ENCODE data around the gene TMPRSS7.

TMPRSS7 gene

GRCh38 chr3:112124907-112125607 is 90.5 kb downstream of the TMPRSS7 start:
- no peaks in the 10 kb centered on the region for H3K9me3 ChIP-seq (ENCODE audit: control insufficient read depth, low read length)
- no peak overlapping the region for H3K9ac ChIP-seq (ENCODE audit: low read length)
- no peak overlapping the region for H4K91ac ChIP-seq (ENCODE audit: low read length)
- H3K4me3 ChIP-seq (ENCODE audit: insufficient read depth in 1 of 2, low read depth in 1 of 2, low read length in 2 of 2), result no peak overlapping the region
- no peak overlapping the region for H2BK5ac ChIP-seq (ENCODE audit: low read depth, low read length, poor library complexity, severe bottlenecking)
- no peak overlapping the region for H2AFZ ChIP-seq (ENCODE audit: low read depth, low read length)
- H3K14ac ChIP-seq (ENCODE audit: low read length in 2 of 2), result no peak overlapping the region
- H3K4ac ChIP-seq (ENCODE audit: low read depth in 1 of 2, low read length in 2 of 2), result no peak overlapping the region
- peaks cover 4 to 7% of the 10 kb centered on the region in 2 experiments for H3K36me3 ChIP-seq (ENCODE audit: control insufficient read depth in 1 of 2, insufficient read depth in 2 of 2, low read depth in 1 of 2, low read length in 2 of 2)
- no peak overlapping the region for H2BK120ac ChIP-seq (ENCODE audit: low read depth, low read length)
- no peak overlapping the region for H3K4me2 ChIP-seq (ENCODE audit: low read length, poor library complexity, severe bottlenecking)
- WGBS, result 58% methylated on average over 5 of the region's 5 CpGs
- H3K4me1 ChIP-seq (ENCODE audit: control insufficient read depth, insufficient read depth, low read depth, low read length), result peaks cover 2% of the 10 kb centered on the region
- peak overlapping the region; percentile 61 for H2AK5ac ChIP-seq (ENCODE audit: low read length, severe bottlenecking)
- no peak overlapping the region for H2BK15ac ChIP-seq (ENCODE audit: low read depth, poor library complexity, severe bottlenecking)
- no peak overlapping the region for H4K8ac ChIP-seq (ENCODE audit: low read length)
- H3K79me1 ChIP-seq (replicated peaks; ENCODE audit: low read length, poor library complexity, severe bottlenecking), result peaks cover 8% of the 10 kb centered on the region
- no peak overlapping the region for H3K23ac ChIP-seq (ENCODE audit: low read length in 2 of 2)
- H3K27ac ChIP-seq (ENCODE audit: low read length, poor library complexity, severe bottlenecking), result no peak overlapping the region
- no peaks in the 10 kb centered on the region for H3K27me3 ChIP-seq (ENCODE audit: control insufficient read depth in 1 of 2, insufficient read depth in 1 of 2, low read length in 2 of 2)
- H2BK12ac ChIP-seq (ENCODE audit: low read length in 2 of 2), result no peak overlapping the region
- no peak for DNase-seq
- H3K18ac ChIP-seq (ENCODE audit: low read depth in 1 of 2, low read length in 2 of 2), result peak overlapping the region in 1 of 2 experiments; percentile 38

GRCh38 chr3:112126511-112126911 is 92.0 kb downstream of the TMPRSS7 start:
- peak overlapping the region; percentile 77 for H3K27ac ChIP-seq (ENCODE audit: low read length, poor library complexity, severe bottlenecking)
- DNase-seq, result no peak
- peak overlapping the region; percentile 63 for H3K9ac ChIP-seq (ENCODE audit: low read length)
- no peak overlapping the region for H4K91ac ChIP-seq (ENCODE audit: low read length)
- H2BK12ac ChIP-seq (ENCODE audit: low read length in 2 of 2), result no peak overlapping the region
- H3K18ac ChIP-seq (ENCODE audit: low read depth in 1 of 2, low read length in 2 of 2), result no peak overlapping the region
- no peak overlapping the region for H2AFZ ChIP-seq (ENCODE audit: low read depth, low read length)
- H3K4me2 ChIP-seq (ENCODE audit: low read length, poor library complexity, severe bottlenecking), result no peak overlapping the region
- no peak overlapping the region for H2BK5ac ChIP-seq (ENCODE audit: low read depth, low read length, poor library complexity, severe bottlenecking)
- H4K8ac ChIP-seq (ENCODE audit: low read length), result no peak overlapping the region
- H2BK120ac ChIP-seq (ENCODE audit: low read depth, low read length), result no peak overlapping the region
- no peaks in the 10 kb centered on the region for H3K9me3 ChIP-seq (ENCODE audit: control insufficient read depth, low read length)
- H3K79me1 ChIP-seq (replicated peaks; ENCODE audit: low read length, poor library complexity, severe bottlenecking), result peaks cover 5% of the 10 kb centered on the region
- no peak overlapping the region for H3K14ac ChIP-seq (ENCODE audit: low read length in 2 of 2)
- H2AK5ac ChIP-seq (ENCODE audit: low read length, severe bottlenecking), result no peak overlapping the region
- H3K4ac ChIP-seq (ENCODE audit: low read depth in 1 of 2, low read length in 2 of 2), result no peak overlapping the region
- H3K27me3 ChIP-seq (ENCODE audit: control insufficient read depth in 1 of 2, insufficient read depth in 1 of 2, low read length in 2 of 2), result no peaks in the 10 kb centered on the region
- 45% methylated on average over 1 of the region's 1 CpG for WGBS
- peaks cover 2% of the 10 kb centered on the region for H3K4me1 ChIP-seq (ENCODE audit: control insufficient read depth, insufficient read depth, low read depth, low read length)
- H3K23ac ChIP-seq (ENCODE audit: low read length in 2 of 2), result no peak overlapping the region
- H3K4me3 ChIP-seq (ENCODE audit: insufficient read depth in 1 of 2, low read depth in 1 of 2, low read length in 2 of 2), result peak overlapping the region in 1 of 2 experiments; percentile 52
- H2BK15ac ChIP-seq (ENCODE audit: low read depth, poor library complexity, severe bottlenecking), result no peak overlapping the region
- H3K36me3 ChIP-seq (ENCODE audit: control insufficient read depth in 1 of 2, insufficient read depth in 2 of 2, low read depth in 1 of 2, low read length in 2 of 2), result peaks cover 4 to 9% of the 10 kb centered on the region in 2 experiments

- Histone ChIP-seq H2AK5ac (ENCODE audit: low read length, severe bottlenecking) (no peak overlapping the region), H3K4me3 (ENCODE audit: insufficient read depth in 1 of 2, low read depth in 1 of 2, low read length in 2 of 2) (peak overlapping the region in 1 of 2 experiments; percentile 52), H2BK15ac (ENCODE audit: low read depth, poor library complexity, severe bottlenecking) (no peak overlapping the region), H3K23ac (ENCODE audit: low read length in 2 of 2) (no peak overlapping the region), H3K9ac (ENCODE audit: low read length) (peak overlapping the region; percentile 63), H4K91ac (ENCODE audit: low read length) (no peak overlapping the region), H3K36me3 (ENCODE audit: control insufficient read depth in 1 of 2, insufficient read depth in 2 of 2, low read depth in 1 of 2, low read length in 2 of 2) (peaks cover 4 to 9% of the 10 kb centered on the region in 2 experiments), H3K4me2 (ENCODE audit: low read length, poor library complexity, severe bottlenecking) (no peak overlapping the region), H3K27ac (ENCODE audit: low read length, poor library complexity, severe bottlenecking) (no peak overlapping the region), H3K4me1 (ENCODE audit: control insufficient read depth, insufficient read depth, low read depth, low read length) (peaks cover 2% of the 10 kb centered on the region), H3K14ac (ENCODE audit: low read length in 2 of 2) (no peak overlapping the region), H2AFZ (ENCODE audit: low read depth, low read length) (no peak overlapping the region), H2BK5ac (ENCODE audit: low read depth, low read length, poor library complexity, severe bottlenecking) (no peak overlapping the region), H3K18ac (ENCODE audit: low read depth in 1 of 2, low read length in 2 of 2) (no peak overlapping the region), H2BK120ac (ENCODE audit: low read depth, low read length) (no peak overlapping the region), H3K79me1 (replicated peaks; ENCODE audit: low read length, poor library complexity, severe bottlenecking) (peaks cover 5% of the 10 kb centered on the region), H2BK12ac (ENCODE audit: low read length in 2 of 2) (no peak overlapping the region), H3K27me3 (ENCODE audit: control insufficient read depth in 1 of 2, insufficient read depth in 1 of 2, low read length in 2 of 2) (no peaks in the 10 kb centered on the region), H3K9me3 (ENCODE audit: control insufficient read depth, low read length) (no peaks in the 10 kb centered on the region), H3K4ac (ENCODE audit: low read depth in 1 of 2, low read length in 2 of 2) (no peak overlapping the region), H4K8ac (ENCODE audit: low read length) (no peak overlapping the region)
- no peak for DNase-seq
- WGBS, result 94% methylated on average over 8 of the region's 10 CpGs
These were observed 93.3 kb downstream of the TMPRSS7 start for GRCh38 chr3:112127522-112128494.

All from mesenchymal stem cell (in vitro differentiated cells and primary cell).